ENCODE measurements around the gene COL4A4.

DNA sequence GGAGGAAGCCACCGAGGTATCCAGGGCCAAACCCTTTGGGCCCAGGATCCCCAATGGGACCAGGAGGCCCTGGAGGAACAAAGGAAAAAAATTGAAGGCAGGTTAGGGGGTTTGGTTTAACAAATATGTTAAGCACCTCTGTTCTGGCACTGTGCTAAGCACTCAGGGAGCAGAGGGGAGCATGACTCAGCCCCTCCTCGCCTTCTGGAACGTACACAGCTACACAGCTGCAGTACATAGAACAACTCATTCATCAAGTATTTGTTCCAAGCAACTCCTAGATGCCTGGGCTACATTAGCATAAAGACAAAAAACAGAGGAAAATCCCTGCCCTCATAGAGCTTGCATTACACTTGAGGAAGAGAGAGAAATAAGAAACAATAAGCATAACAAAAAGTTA lies 153.6 kb downstream of the COL4A4 start:
- TF ChIP-seq, protein P1, sequence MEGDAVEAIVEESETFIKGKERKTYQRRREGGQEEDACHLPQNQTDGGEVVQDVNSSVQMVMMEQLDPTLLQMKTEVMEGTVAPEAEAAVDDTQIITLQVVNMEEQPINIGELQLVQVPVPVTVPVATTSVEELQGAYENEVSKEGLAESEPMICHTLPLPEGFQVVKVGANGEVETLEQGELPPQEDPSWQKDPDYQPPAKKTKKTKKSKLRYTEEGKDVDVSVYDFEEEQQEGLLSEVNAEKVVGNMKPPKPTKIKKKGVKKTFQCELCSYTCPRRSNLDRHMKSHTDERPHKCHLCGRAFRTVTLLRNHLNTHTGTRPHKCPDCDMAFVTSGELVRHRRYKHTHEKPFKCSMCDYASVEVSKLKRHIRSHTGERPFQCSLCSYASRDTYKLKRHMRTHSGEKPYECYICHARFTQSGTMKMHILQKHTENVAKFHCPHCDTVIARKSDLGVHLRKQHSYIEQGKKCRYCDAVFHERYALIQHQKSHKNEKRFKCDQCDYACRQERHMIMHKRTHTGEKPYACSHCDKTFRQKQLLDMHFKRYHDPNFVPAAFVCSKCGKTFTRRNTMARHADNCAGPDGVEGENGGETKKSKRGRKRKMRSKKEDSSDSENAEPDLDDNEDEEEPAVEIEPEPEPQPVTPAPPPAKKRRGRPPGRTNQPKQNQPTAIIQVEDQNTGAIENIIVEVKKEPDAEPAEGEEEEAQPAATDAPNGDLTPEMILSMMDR (IDR thresholded peaks at IDR 0.05), result no peak
- TF ChIP-seq POLR2A (IDR thresholded peaks at IDR 0.05) (no peak), POLR2AphosphoS5 (IDR thresholded peaks at IDR 0.05) (no peak)

Measured in prostate gland (tissue), 2 donors.